GM18951 (cell line): ENCODE results near the gene RTP2.

Source experiments
- POLR2A ChIP-seq: IDR thresholded peaks from 4 replicates; pipeline ENCODE4 v1.6.1; 2011; ENCODE audit warnings: mild to moderate bottlenecking; ENCODE audit not compliant: insufficient read length, insufficient read depth; ENCODE audit errors: extremely low read depth
- in situ Hi-C: fragments of 300-500 bp; cut with MboI; formaldehyde crosslinking; loops from one replicate; pipeline ENCODE4 v1.12.0; 2022; ENCODE audit warnings: low sequenced_read_pairs, mixed read lengths, inconsistent platforms; ENCODE audit not compliant: unreplicated experiment

Gene RTP2

GRCh38 chr3:187702507-187703033 lies at the start of gene RTP2:
TSS of gene RTP2 (minus strand) at chr3:187702557. CDS start at chr3:187702128, 429 bp downstream.
- TF ChIP-seq POLR2A: no peak
- in situ Hi-C loops: no loop called here

- in situ Hi-C loops: no loop called here
- no peak for TF ChIP-seq POLR2A
These were observed 48.3 kb upstream of the RTP2 start for GRCh38 chr3:187750513-187751123.

- in situ Hi-C loops: no loop called here
- no peak for TF ChIP-seq POLR2A
These were observed 47.7 kb upstream of the RTP2 start for GRCh38 chr3:187750006-187750512.

- in situ Hi-C loops: loop anchor here (10.0 to 25.0 kb wide), 3 partner anchors 914 to 1389 kb away; no protein-coding TSS in a partner anchor
- no peak for TF ChIP-seq POLR2A
These were observed 45.7 kb upstream of the RTP2 start for GRCh38 chr3:187748050-187748481.

GRCh38 chr3:187747506-187747905 lies 45.1 kb upstream of the RTP2 start:
- no peak for TF ChIP-seq POLR2A
- in situ Hi-C loops: loop anchor here (10.0 to 25.0 kb wide), 3 partner anchors 915 to 1390 kb away; no protein-coding TSS in a partner anchor

GRCh38 chr3:187746442-187747281 lies 44.3 kb upstream of the RTP2 start:
- in situ Hi-C loops: loop anchor here (10.0 to 25.0 kb wide), 3 partner anchors 916 to 1391 kb away; no protein-coding TSS in a partner anchor

GRCh38 chr3:187746059-187746441 lies 43.7 kb upstream of the RTP2 start:
- in situ Hi-C loops: loop anchor here (10.0 to 25.0 kb wide), 3 partner anchors 916 to 1391 kb away; no protein-coding TSS in a partner anchor
- no peak for TF ChIP-seq POLR2A

More at GRCh38 chr3:187746442-187747281, 44.3 kb upstream of the RTP2 start:
- TF ChIP-seq POLR2A: no peak

- TF ChIP-seq POLR2A: no peak
- in situ Hi-C loops: loop anchor here (10.0 to 25.0 kb wide), 3 partner anchors 917 to 1392 kb away; no protein-coding TSS in a partner anchor
These were observed 43.1 kb upstream of the RTP2 start, which contains the start of gene BCL6 for GRCh38 chr3:187745201-187746058. TSS of gene BCL6 (minus strand) at chr3:187745468. CDS start at chr3:187733693, 11,775 bp downstream.

GRCh38 chr3:187744169-187745151 lies 42.1 kb upstream of the RTP2 start:
- TF ChIP-seq POLR2A: no peak
- in situ Hi-C loops: loop anchor here (10.0 to 25.0 kb wide), 3 partner anchors 918 to 1393 kb away; no protein-coding TSS in a partner anchor

GRCh38 chr3:187743195-187744141 lies 41.1 kb upstream of the RTP2 start:
- TF ChIP-seq POLR2A: no peak
- in situ Hi-C loops: loop anchor here (10.0 to 25.0 kb wide), 3 partner anchors 919 to 1394 kb away; no protein-coding TSS in a partner anchor
